Testis (tissue), 2 donors: Measurements from ENCODE around the gene NUMA1.

Source experiments
- POLR2A ChIP-seq: fragments of 450-650 bp; IDR thresholded peaks from one replicate; pipeline ENCODE4 v1.6.1; 2017; ENCODE audit warnings: antibody characterized with exemption, mild to moderate bottlenecking, moderate library complexity
- TF ChIP-seq, protein P1 (sequence below), 3 experiments: fragments of 450-650 bp in 2 of 3; fragments of 200-600 bp in 1 of 3; sonication (generic) in 1 of 3; IDR thresholded peaks; one replicate each; pipeline ENCODE4 v1.5.1; 2016 to 2019; ENCODE audit warnings: antibody characterized with exemption in 3 of 3, mild to moderate bottlenecking in 2 of 3, moderate library complexity in 1 of 3

DNA sequence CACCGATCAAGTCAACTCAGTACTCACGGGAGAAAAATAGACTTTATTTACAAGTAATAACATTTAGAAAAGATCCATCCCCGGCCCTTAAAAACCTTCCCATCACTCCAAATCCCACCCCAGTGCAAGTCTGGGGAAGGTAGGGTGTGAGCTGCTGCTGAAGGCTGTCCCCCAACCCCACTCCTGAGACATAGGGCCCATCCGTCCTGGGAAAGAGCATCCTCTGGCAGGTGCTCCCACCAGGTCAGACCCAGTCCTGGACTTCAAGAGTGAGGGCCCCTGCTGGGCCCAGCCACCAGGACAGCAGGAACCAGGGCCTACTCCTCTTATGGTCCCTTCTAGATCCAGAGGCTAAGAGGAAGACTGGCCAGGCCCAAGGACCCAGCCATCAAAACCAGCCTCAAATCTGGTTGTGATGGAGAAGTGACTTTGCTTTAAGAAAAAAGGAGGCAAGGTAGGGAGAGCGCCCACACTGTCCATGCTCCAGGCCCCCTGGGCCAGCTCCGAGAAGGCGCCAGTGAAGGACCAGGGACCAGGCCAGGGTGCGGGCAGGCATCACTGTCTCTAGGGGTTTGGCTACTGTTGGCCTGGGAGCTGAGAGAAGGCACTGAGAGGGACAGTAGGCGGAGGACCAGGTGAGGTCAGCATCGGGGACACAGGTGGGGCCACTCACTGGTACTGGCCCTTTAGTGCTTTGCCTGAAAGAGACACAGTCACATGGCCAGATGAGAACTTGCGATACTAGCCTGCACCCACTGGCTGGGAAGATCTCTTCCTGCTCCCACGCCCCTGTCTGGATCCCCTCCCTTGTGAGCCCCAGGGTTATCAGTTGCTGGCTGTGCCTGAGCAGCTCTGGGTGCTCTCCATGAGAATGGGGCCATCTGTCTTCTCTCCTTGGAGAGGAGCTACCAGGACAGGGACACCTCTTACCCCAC, 77.2 kb downstream of the NUMA1 start:
- TF ChIP-seq, protein P1, sequence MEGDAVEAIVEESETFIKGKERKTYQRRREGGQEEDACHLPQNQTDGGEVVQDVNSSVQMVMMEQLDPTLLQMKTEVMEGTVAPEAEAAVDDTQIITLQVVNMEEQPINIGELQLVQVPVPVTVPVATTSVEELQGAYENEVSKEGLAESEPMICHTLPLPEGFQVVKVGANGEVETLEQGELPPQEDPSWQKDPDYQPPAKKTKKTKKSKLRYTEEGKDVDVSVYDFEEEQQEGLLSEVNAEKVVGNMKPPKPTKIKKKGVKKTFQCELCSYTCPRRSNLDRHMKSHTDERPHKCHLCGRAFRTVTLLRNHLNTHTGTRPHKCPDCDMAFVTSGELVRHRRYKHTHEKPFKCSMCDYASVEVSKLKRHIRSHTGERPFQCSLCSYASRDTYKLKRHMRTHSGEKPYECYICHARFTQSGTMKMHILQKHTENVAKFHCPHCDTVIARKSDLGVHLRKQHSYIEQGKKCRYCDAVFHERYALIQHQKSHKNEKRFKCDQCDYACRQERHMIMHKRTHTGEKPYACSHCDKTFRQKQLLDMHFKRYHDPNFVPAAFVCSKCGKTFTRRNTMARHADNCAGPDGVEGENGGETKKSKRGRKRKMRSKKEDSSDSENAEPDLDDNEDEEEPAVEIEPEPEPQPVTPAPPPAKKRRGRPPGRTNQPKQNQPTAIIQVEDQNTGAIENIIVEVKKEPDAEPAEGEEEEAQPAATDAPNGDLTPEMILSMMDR (IDR thresholded peaks at IDR 0.05) = no peak
- no peak for TF ChIP-seq POLR2A
